Uterus (tissue), 2 donors: ENCODE results near the gene ARHGEF7.

Experiments used
- POLR2A ChIP-seq, 2 donors: fragments of 450-650 bp; IDR thresholded peaks; one replicate each; pipeline ENCODE4 v1.6.1; 2016; ENCODE audit warnings: antibody characterized with exemption in 2 of 2, mild to moderate bottlenecking in 1 of 2, moderate library complexity in 1 of 2
- TF ChIP-seq, protein P1 (sequence below), 4 experiments: fragments of 200-600 bp in 2 of 4; fragments of 450-650 bp in 2 of 4; sonication (generic) in 2 of 4; IDR thresholded peaks; one replicate each; pipeline ENCODE4 v1.5.1; 2016 to 2019; ENCODE audit warnings: antibody characterized with exemption in 4 of 4, mild to moderate bottlenecking in 2 of 4, moderate library complexity in 1 of 4

DNA sequence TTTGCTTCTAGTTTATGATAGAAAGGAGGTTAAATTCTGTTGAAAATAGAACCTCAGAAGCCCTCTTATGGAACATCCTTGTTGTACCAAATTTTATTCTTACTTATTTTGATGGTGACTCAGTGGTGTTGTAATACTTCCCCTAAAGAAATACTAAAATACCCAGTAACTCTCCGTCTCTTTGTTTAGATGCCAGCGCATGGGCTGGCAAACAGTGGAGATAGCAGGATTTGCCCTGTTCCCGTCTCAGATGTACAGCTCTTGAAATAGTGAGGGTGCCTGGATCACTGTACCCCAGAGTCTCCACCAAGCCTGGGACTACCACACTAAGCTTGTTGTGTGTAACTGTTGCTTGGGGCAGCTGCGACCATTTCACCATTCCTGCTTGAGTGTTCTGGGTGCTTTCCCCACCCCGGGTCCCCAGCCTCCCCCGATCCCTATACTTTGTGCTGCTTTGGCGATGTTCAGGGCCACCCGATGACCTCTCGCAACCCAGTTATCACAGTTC is 138.3 kb downstream of the ARHGEF7 start:
- TF ChIP-seq, protein P1, sequence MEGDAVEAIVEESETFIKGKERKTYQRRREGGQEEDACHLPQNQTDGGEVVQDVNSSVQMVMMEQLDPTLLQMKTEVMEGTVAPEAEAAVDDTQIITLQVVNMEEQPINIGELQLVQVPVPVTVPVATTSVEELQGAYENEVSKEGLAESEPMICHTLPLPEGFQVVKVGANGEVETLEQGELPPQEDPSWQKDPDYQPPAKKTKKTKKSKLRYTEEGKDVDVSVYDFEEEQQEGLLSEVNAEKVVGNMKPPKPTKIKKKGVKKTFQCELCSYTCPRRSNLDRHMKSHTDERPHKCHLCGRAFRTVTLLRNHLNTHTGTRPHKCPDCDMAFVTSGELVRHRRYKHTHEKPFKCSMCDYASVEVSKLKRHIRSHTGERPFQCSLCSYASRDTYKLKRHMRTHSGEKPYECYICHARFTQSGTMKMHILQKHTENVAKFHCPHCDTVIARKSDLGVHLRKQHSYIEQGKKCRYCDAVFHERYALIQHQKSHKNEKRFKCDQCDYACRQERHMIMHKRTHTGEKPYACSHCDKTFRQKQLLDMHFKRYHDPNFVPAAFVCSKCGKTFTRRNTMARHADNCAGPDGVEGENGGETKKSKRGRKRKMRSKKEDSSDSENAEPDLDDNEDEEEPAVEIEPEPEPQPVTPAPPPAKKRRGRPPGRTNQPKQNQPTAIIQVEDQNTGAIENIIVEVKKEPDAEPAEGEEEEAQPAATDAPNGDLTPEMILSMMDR (IDR thresholded peaks at IDR 0.05), result no peak
- TF ChIP-seq POLR2A (IDR thresholded peaks at IDR 0.05), result no peak
